ENCODE results near the gene TMEM106A. TPM values are rescaled to one million over a fixed set of nuclear protein-coding genes. Genes with fewer than 3 reads are reported as not detected.
A peak's percentile ranks its signal among the peaks of the same experiment; 100 is the strongest.

Gene TMEM106A
- total and polyA plus RNA-seq, 9 of the 15 experiments (the other 6 are each of a cell fraction or from before 2014, with no cell fraction given): 0.03 to 0.29 (median 0.15) TPM

DNA sequence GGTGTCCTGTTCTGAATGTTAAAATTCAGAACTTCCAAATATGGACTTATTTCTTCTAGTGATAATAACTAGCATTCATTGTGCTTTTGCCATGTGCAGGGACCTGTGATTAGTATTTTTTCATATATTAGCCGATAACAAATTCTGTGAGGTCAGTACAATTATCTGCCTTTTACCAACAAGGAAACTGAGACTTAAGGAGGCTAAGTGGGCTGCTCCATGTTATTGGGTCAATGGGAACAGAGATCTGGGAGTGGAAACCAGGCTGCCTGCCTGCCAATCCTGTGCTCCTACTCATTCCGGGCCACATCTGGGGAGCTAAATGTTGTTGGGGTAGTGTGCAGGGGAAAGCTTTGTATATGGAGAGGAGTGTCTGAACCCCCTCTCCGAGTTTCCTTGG, 3.7 kb downstream of the TMEM106A start:
- DNase-seq (ENCODE audit: extremely low read depth in 1 of 4, low spot score in 3 of 4) (no peak), FAIRE-seq (no peak), ATAC-seq (no peak)
- TF ChIP-seq, protein P1, sequence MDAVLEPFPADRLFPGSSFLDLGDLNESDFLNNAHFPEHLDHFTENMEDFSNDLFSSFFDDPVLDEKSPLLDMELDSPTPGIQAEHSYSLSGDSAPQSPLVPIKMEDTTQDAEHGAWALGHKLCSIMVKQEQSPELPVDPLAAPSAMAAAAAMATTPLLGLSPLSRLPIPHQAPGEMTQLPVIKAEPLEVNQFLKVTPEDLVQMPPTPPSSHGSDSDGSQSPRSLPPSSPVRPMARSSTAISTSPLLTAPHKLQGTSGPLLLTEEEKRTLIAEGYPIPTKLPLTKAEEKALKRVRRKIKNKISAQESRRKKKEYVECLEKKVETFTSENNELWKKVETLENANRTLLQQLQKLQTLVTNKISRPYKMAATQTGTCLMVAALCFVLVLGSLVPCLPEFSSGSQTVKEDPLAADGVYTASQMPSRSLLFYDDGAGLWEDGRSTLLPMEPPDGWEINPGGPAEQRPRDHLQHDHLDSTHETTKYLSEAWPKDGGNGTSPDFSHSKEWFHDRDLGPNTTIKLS (IDR thresholded peaks at IDR 0.05; ENCODE audit: borderline replicate concordance, low read depth): no peak
- no peak for TF ChIP-seq SMAD4 (CRISPR knock-in tag; conservative IDR thresholded peaks at IDR 0.05)
- TF ChIP-seq PTBP1 (IDR thresholded peaks at IDR 0.05; ENCODE audit: low read depth, low read length): no peak
- TF ChIP-seq SIX5 (IDR thresholded peaks at IDR 0.05; ENCODE audit: borderline replicate concordance in 1 of 2, insufficient read depth in 1 of 2, low read depth in 1 of 2, low read length in 2 of 2): no peak
- no peak for TF ChIP-seq TAF7 (tag; IDR thresholded peaks at IDR 0.05)
- TF ChIP-seq ZNF75A (CRISPR knock-in tag; IDR thresholded peaks at IDR 0.05): no peak
- TF ChIP-seq, protein P2, sequence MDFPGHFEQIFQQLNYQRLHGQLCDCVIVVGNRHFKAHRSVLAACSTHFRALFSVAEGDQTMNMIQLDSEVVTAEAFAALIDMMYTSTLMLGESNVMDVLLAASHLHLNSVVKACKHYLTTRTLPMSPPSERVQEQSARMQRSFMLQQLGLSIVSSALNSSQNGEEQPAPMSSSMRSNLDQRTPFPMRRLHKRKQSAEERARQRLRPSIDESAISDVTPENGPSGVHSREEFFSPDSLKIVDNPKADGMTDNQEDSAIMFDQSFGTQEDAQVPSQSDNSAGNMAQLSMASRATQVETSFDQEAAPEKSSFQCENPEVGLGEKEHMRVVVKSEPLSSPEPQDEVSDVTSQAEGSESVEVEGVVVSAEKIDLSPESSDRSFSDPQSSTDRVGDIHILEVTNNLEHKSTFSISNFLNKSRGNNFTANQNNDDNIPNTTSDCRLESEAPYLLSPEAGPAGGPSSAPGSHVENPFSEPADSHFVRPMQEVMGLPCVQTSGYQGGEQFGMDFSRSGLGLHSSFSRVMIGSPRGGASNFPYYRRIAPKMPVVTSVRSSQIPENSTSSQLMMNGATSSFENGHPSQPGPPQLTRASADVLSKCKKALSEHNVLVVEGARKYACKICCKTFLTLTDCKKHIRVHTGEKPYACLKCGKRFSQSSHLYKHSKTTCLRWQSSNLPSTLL (IDR thresholded peaks at IDR 0.05): no peak
- no peak for TF ChIP-seq FOSL1 (tag; conservative IDR thresholded peaks at IDR 0.05)
- no peak for TF ChIP-seq NCOA6 (IDR thresholded peaks at IDR 0.05)
- TF ChIP-seq ZNF561 (CRISPR knock-in tag; conservative IDR thresholded peaks at IDR 0.05): no peak
- no peak for TF ChIP-seq ZNF77 (CRISPR knock-in tag; IDR thresholded peaks at IDR 0.05)
- no peak for TF ChIP-seq DACH1 (IDR thresholded peaks at IDR 0.05; ENCODE audit: partially characterized antibody)
- Histone ChIP-seq H3K9ac (ENCODE audit: insufficient read depth in 1 of 2, low read depth in 2 of 2, low read length in 2 of 2) (peak overlapping the region in 1 of 2 experiments; percentile 0; a peak in 1 of 4 replicates), H3K9me1 (ENCODE audit: control insufficient read depth, insufficient read depth, low read length) (no peaks in the 10 kb centered on the region), H3K4me3 (no peak overlapping the region), H3K79me2 (ENCODE audit: control insufficient read depth, insufficient read depth, low read length) (no peaks in the 10 kb centered on the region), H3K4me2 (ENCODE audit: insufficient read depth, low read length) (no peak overlapping the region), H3K27me3 (ENCODE audit: control insufficient read depth in 2 of 2, insufficient read depth in 2 of 2, low read length in 2 of 2) (no peaks in the 10 kb centered on the region), H2AFZ (ENCODE audit: low read depth, low read length) (no peak overlapping the region), H3K27ac (ENCODE audit: extremely low read depth, low read depth, low read length) (no peak overlapping the region), H4K20me1 (replicated peaks; ENCODE audit: control insufficient read depth, insufficient read depth, low read length) (no peaks in the 10 kb centered on the region), H3K4me1 (replicated peaks in 1 of 2; ENCODE audit: control insufficient read depth in 2 of 2, insufficient read depth in 2 of 2, low read length in 2 of 2) (peaks cover 3 to 9% of the 10 kb centered on the region in 2 experiments; a peak in 2 of 5 replicates), H3K9me3 (replicated peaks; ENCODE audit: control insufficient read depth, insufficient read depth, low read depth, low read length) (no peaks in the 10 kb centered on the region), H3K36me3 (ENCODE audit: control insufficient read depth, insufficient read depth, low read length) (peaks cover 5% of the 10 kb centered on the region; the same call in 1 of the 3 replicates)
- 56% methylated on average over 3 of the region's 3 CpGs for WGBS (ENCODE audit: insufficient coverage, low coverage, missing lambda C conversion rate)
- intact Hi-C loops (cut with micrococcal nuclease): no loop called here
- in situ Hi-C loops (cut with MboI): no loop called here
- no TSS peak for BruUV-seq (replicated peaks)
- POLR2A ChIA-PET: interaction anchor here (0.6 to 7.6 kb wide), 5 partner anchors 11 to 204 kb away, joined by 3 to 89 read pairs (median 7); no protein-coding TSS in a partner anchor
- CTCF ChIA-PET (ENCODE audit: low intra/inter-chr PET ratio): no interaction called here

Data from K562 (cell line).